ENCODE results near the gene MAT1A.

- TF ChIP-seq CTCF (IDR thresholded peaks at IDR 0.05; ENCODE audit: low read depth, low read length, missing input control) (no peak), MAX (IDR thresholded peaks at IDR 0.05) (no peak), GABPA (IDR thresholded peaks at IDR 0.05 in 1 of 2, conservative IDR thresholded peaks at IDR 0.05 in 1 of 2) (no peak), RAD21 (IDR thresholded peaks at IDR 0.05) (no peak), YY1 (IDR thresholded peaks at IDR 0.05) (no peak), ATF3 (IDR thresholded peaks at IDR 0.05) (no peak), FOXA1 (IDR thresholded peaks at IDR 0.05) (no peak), TAF1 (conservative IDR thresholded peaks at IDR 0.05) (no peak), REST (IDR thresholded peaks at IDR 0.05) (no peak), EGR1 (IDR thresholded peaks at IDR 0.05; ENCODE audit: low read depth in 2 of 2) (no peak), JUND (IDR thresholded peaks at IDR 0.05) (no peak)
Measured at GRCh38 chr10:80280071-80280800, 9.2 kb downstream of the MAT1A start.
